Measurements from ENCODE around the gene ABHD14A. TPM values are rescaled to one million over a fixed set of nuclear protein-coding genes. Genes with fewer than 3 reads are reported as not detected.

Gene ABHD14A
- total RNA-seq, 2 experiments from 2014 or later = 7.5 to 8.9 TPM

- Histone ChIP-seq H2AFZ (ENCODE audit: low read length) (no peak overlapping the region), H3K9me2 (ENCODE audit: insufficient read depth, low read length) (no peaks in the 10 kb centered on the region), H3K4me1 (ENCODE audit: insufficient read depth, low read length, poor library complexity, severe bottlenecking) (peaks cover 6% of the 10 kb centered on the region), H3K9me3 (ENCODE audit: low read length) (no peaks in the 10 kb centered on the region), H3K36me3 (ENCODE audit: insufficient read depth, low read length) (peaks cover 85% of the 10 kb centered on the region), H3K27ac (ENCODE audit: low read depth, low read length, poor library complexity, severe bottlenecking) (no peak overlapping the region), H4K20me1 (ENCODE audit: insufficient read depth, low read length) (no peaks in the 10 kb centered on the region), H3K4me2 (ENCODE audit: low read length) (no peak overlapping the region), H3K4me3 (ENCODE audit: low read depth, low read length, poor library complexity, severe bottlenecking) (no peak overlapping the region), H3K79me2 (ENCODE audit: insufficient read depth, low read depth, low read length) (peaks cover 9% of the 10 kb centered on the region; the same call in 1 of the 2 replicates)
- no peak for DNase-seq (ENCODE audit: low spot score)
- CTCF ChIA-PET (ENCODE audit: unreplicated experiment) = no interaction called here
- no TSS peak for BruUV-seq (replicated peaks)
- POLR2A ChIA-PET = no interaction called here
- intact Hi-C loops (cut with micrococcal nuclease; ENCODE audit: unreplicated experiment) = no loop called here
- no peak for TF ChIP-seq CTCF (conservative IDR thresholded peaks at IDR 0.05; ENCODE audit: low read length)
- no peak for TF ChIP-seq EZH2phosphoT487 (IDR thresholded peaks at IDR 0.05; ENCODE audit: borderline replicate concordance, low read depth, low read length)
These were observed 39.6 kb upstream of the ABHD14A start for GRCh38 chr3:51934991-51935885.

GRCh38 chr3:51935886-51936755 is 38.7 kb upstream of the ABHD14A start:
- intact Hi-C loops (cut with micrococcal nuclease; ENCODE audit: unreplicated experiment) = no loop called here
- Histone ChIP-seq H3K79me2 (ENCODE audit: insufficient read depth, low read depth, low read length) (peaks cover 18% of the 10 kb centered on the region), H3K27ac (ENCODE audit: low read depth, low read length, poor library complexity, severe bottlenecking) (no peak overlapping the region), H3K4me1 (ENCODE audit: insufficient read depth, low read length, poor library complexity, severe bottlenecking) (peaks cover 13% of the 10 kb centered on the region), H3K9me2 (ENCODE audit: insufficient read depth, low read length) (no peaks in the 10 kb centered on the region), H3K4me2 (ENCODE audit: low read length) (no peak overlapping the region), H2AFZ (ENCODE audit: low read length) (no peak overlapping the region), H3K4me3 (ENCODE audit: low read depth, low read length, poor library complexity, severe bottlenecking) (no peak overlapping the region), H3K9me3 (ENCODE audit: low read length) (no peaks in the 10 kb centered on the region), H4K20me1 (ENCODE audit: insufficient read depth, low read length) (no peaks in the 10 kb centered on the region), H3K36me3 (ENCODE audit: insufficient read depth, low read length) (peaks cover 80% of the 10 kb centered on the region)
- DNase-seq (ENCODE audit: low spot score) = no peak
- CTCF ChIA-PET (ENCODE audit: unreplicated experiment) = no interaction called here
- no peak for TF ChIP-seq EZH2phosphoT487 (IDR thresholded peaks at IDR 0.05; ENCODE audit: borderline replicate concordance, low read depth, low read length)
- TF ChIP-seq CTCF (conservative IDR thresholded peaks at IDR 0.05; ENCODE audit: low read length) = no peak
- BruUV-seq (replicated peaks) = no TSS peak
- POLR2A ChIA-PET = no interaction called here

All from OCI-LY7 (cell line).